HepG2 (cell line): ENCODE measurements around the gene HSPB6. TPM values are rescaled to one million over a fixed set of nuclear protein-coding genes. Genes with fewer than 3 reads are reported as not detected.

Experiments used
- ATAC-seq: fragments of 200-7000 bp; cut with Tn5 transposase; 3 replicates; pipeline ENCODE4 v1.9.1; 2020; ENCODE audit warnings: mild to moderate bottlenecking, moderate library complexity
- BruUV-seq: library from RNA; stranded (reverse); fragments of 400-500 nt; replicated peaks from 2 replicates; lab custom pipeline; 2021; lab: Mats Ljungman, UMichigan
- CTCF ChIA-PET: fragments of 300-600 bp; formaldehyde crosslinking; extraction: SDS; loops from one replicate; lab custom pipeline; 2021; ENCODE audit warnings: low total read pairs, inconsistent platforms, low intra/inter-chr PET ratio; lab: Yijun Ruan, JAX
- POLR2A ChIA-PET: fragments of 350-600 bp; sonication (Branson Sonifier 250); formaldehyde crosslinking; loops from one replicate; lab custom pipeline; 2020; ENCODE audit warnings: antibody characterized with exemption, inconsistent platforms; lab: Yijun Ruan, JAX
- DNase-seq: peaks from one replicate; pipeline ENCODE4 v3.0.0-alpha.2; 2015; ENCODE audit warnings: low spot score
- FAIRE-seq: peaks from 3 replicates; lab custom pipeline; 2011; peaks lifted over from hg19 to GRCh38; lab: Jason Lieb, UNC
- H2AFZ ChIP-seq: one replicate; pipeline ENCODE4 v1.6.1; 2011; ENCODE audit warnings: low read length, inconsistent platforms
- H3K27ac ChIP-seq: fragments of 300-600 bp; 3 replicates; pipeline ENCODE4 v1.8.0; 2011; ENCODE audit warnings: mixed run types, mild to moderate bottlenecking, mixed read lengths, low read length, inconsistent platforms; ENCODE audit not compliant: insufficient read depth; ENCODE audit errors: extremely low read length
- H3K27me3 ChIP-seq, 2 experiments: fragments of 200-600 bp in 1 of 2; 2 replicates in 1 of 2; 3 replicates in 1 of 2; pipeline versions ENCODE4 v1.6.0 to v1.8.0; 2011; ENCODE audit warnings: low read length in 2 of 2, mild to moderate bottlenecking in 2 of 2, moderate library complexity in 2 of 2, inconsistent platforms in 1 of 2; ENCODE audit not compliant: insufficient read depth in 2 of 2, control insufficient read depth in 1 of 2
- H3K36me3 ChIP-seq, 2 experiments: fragments of 200-600 bp in 1 of 2; replicated peaks in 1 of 2; 2 replicates in 1 of 2; 3 replicates in 1 of 2; pipeline versions ENCODE4 v1.5.1 to v1.8.0; 2011; ENCODE audit warnings: low read length in 2 of 2, inconsistent platforms in 1 of 2; ENCODE audit not compliant: insufficient read depth in 2 of 2, control insufficient read depth in 1 of 2
- H3K4me1 ChIP-seq: 2 replicates; pipeline ENCODE4 v1.5.1; 2012; ENCODE audit warnings: low read length, inconsistent platforms; ENCODE audit not compliant: insufficient read depth
- H3K4me2 ChIP-seq: 2 replicates; pipeline ENCODE4 v1.6.0; 2011; ENCODE audit warnings: low read depth, low read length, inconsistent platforms
- H3K4me3 ChIP-seq, 3 experiments: fragments of 200-600 bp in 1 of 3; sonication (generic), shearing (Covaris generic) in 1 of 3; replicated peaks in 1 of 3; 2 replicates each; pipeline ENCODE4 v1.5.1; 2011 to 2016; ENCODE audit warnings: low read length in 3 of 3, inconsistent platforms in 2 of 3, low read depth in 2 of 3, mild to moderate bottlenecking in 2 of 3, control low read depth in 1 of 3, mixed read lengths in 1 of 3; ENCODE audit not compliant: insufficient read depth in 1 of 3
- H3K79me2 ChIP-seq: one replicate; pipeline ENCODE4 v1.6.1; 2011; ENCODE audit warnings: low read length, inconsistent platforms; ENCODE audit not compliant: insufficient read depth
- H3K9ac ChIP-seq: 2 replicates; pipeline ENCODE4 v1.6.0; 2011; ENCODE audit warnings: mild to moderate bottlenecking, low read depth, low read length, inconsistent platforms; ENCODE audit not compliant: insufficient read depth
- H3K9me3 ChIP-seq: 2 replicates; pipeline ENCODE4 v1.5.1; 2012; ENCODE audit warnings: mild to moderate bottlenecking, low read length
- H4K20me1 ChIP-seq: 2 replicates; pipeline ENCODE4 v1.6.0; 2011; ENCODE audit warnings: inconsistent platforms, mild to moderate bottlenecking, low read length, moderate library complexity; ENCODE audit not compliant: insufficient read depth
- AGO2 ChIP-seq: fragments of 200-400 bp; formaldehyde crosslinking; optimal IDR thresholded peaks from 2 replicates; pipeline ENCODE3; 2017; ENCODE audit warnings: mild to moderate bottlenecking, low read depth, low read length, moderate library complexity
- ATF7-NPFF ChIP-seq: sonication (generic); formaldehyde crosslinking; IDR thresholded peaks from 2 replicates; pipeline ENCODE4 v1.8.1; 2023; ENCODE audit warnings: mild to moderate bottlenecking, low read depth, missing genetic modification reagents, moderate library complexity
- DR1 ChIP-seq: sonication (generic); formaldehyde crosslinking; IDR thresholded peaks from 2 replicates; pipeline ENCODE4 v1.8.0; 2021; ENCODE audit warnings: mild to moderate bottlenecking, missing genetic modification reagents, inconsistent platforms
- JARID2 ChIP-seq: sonication (generic); formaldehyde crosslinking; IDR thresholded peaks from 2 replicates; pipeline ENCODE4 v1.8.1; 2023; ENCODE audit warnings: missing genetic modification reagents, inconsistent platforms; ENCODE audit not compliant: insufficient replicate concordance
- JUNB ChIP-seq: sonication (generic); formaldehyde crosslinking; IDR thresholded peaks from 2 replicates; pipeline ENCODE4 v1.8.0; 2022; ENCODE audit warnings: missing genetic modification reagents, mild to moderate bottlenecking, borderline replicate concordance
- RBM39 ChIP-seq: fragments of 200-400 bp; formaldehyde crosslinking; IDR thresholded peaks from one replicate; pipeline ENCODE4 v1.6.1; 2018; ENCODE audit warnings: antibody characterized with exemption, mild to moderate bottlenecking, low read depth, low read length; ENCODE audit not compliant: poor library complexity, severe bottlenecking
- TSC22D2 ChIP-seq: sonication (generic); formaldehyde crosslinking; IDR thresholded peaks from 2 replicates; pipeline ENCODE4 v1.5.1; 2020; ENCODE audit warnings: missing genetic modification reagents, mild to moderate bottlenecking, borderline replicate concordance
- WGBS: methylation state at CpG from one replicate; pipeline ENCODE4 v1.1.6; 2017; ENCODE audit warnings: low lambda C conversion rate; 5-methylcytosine and 5-hydroxymethylcytosine counted together
- in situ Hi-C: cut with HindIII; loops from 2 replicates; pipeline ENCODE4 v1.10.0; 2017; ENCODE audit warnings: low pct_unique_long_range_greater_than_20kb; ENCODE audit not compliant: extremely low pct_ligation_motif_present
- intact Hi-C: fragments of 100-400 bp; cut with micrococcal nuclease; formaldehyde crosslinking; loops from one replicate; pipeline ENCODE4 v1.10.0; 2022; ENCODE audit not compliant: unreplicated experiment
- polyA plus RNA-seq, 8 experiments: library from polyadenylated mRNA; depleted of rRNA in 3 of 8; stranded (reverse) in 7 of 8; unstranded in 1 of 8; fragments of >200 nt; fragmentation: Illumina TruSeq in 4 of 8; extraction: Trizol in 4 of 8; gene quantifications; 2 replicates each; pipeline versions ENCODE4 v1.2.1 to v1.2.3, GENCODE V29; 2011 to 2016; ENCODE audit warnings: low read depth in 4 of 8, missing spikeins in 1 of 8, mixed read lengths in 1 of 8; ENCODE audit not compliant: insufficient read depth in 1 of 8
- total RNA-seq, 5 experiments: library from RNA; depleted of rRNA; stranded (reverse); fragments of >200 nt; fragmentation: Illumina TruSeq; extraction: Trizol; gene quantifications; 2 replicates each; pipeline ENCODE4 v1.2.3, GENCODE V29; 2016; ENCODE audit warnings: low read depth in 1 of 5
- TF ChIP-seq, protein P1 (sequence below): sonication (generic); formaldehyde crosslinking; IDR thresholded peaks from 2 replicates; pipeline ENCODE4 v1.5.0; 2020; ENCODE audit warnings: missing genetic modification reagents
- TF ChIP-seq, protein P2 (sequence below): sonication (generic); formaldehyde crosslinking; IDR thresholded peaks from 2 replicates; pipeline ENCODE4 v1.4.0; 2020; ENCODE audit warnings: mild to moderate bottlenecking, missing genetic modification reagents

Gene HSPB6
- total and polyA plus RNA-seq, 2 of the 13 experiments (the other 11 are each of a cell fraction or from before 2014, with no cell fraction given): 0.18 TPM; not detected in 1

GRCh38 chr19:35789195-35789977 is 32.6 kb upstream of the HSPB6 start:
- Histone ChIP-seq H3K36me3 (no peaks in the 10 kb centered on the region), H3K9ac (no peak overlapping the region), H3K79me2 (no peaks in the 10 kb centered on the region), H3K27ac (no peak overlapping the region), H3K4me1 (peaks cover 44% of the 10 kb centered on the region), H4K20me1 (no peaks in the 10 kb centered on the region), H2AFZ (no peak overlapping the region), H3K4me3 (no peak overlapping the region), H3K27me3 (peaks cover 0 to 4% of the 10 kb centered on the region in 2 experiments; a peak in 3 of 5 replicates), H3K4me2 (no peak overlapping the region), H3K9me3 (no peaks in the 10 kb centered on the region)
- ChIA-PET POLR2A (interaction anchor here (0.9 to 1.5 kb wide), 3 partner anchors 23 to 151 kb away, joined by 3 to 6 read pairs (median 4); partner anchors contain the start of genes LIN37 and PRODH2), CTCF (no interaction called here)
- intact Hi-C loops: no loop called here
- ATAC-seq (peak; percentile 1; the same call in 1 of the 3 replicates), FAIRE-seq (no peak), DNase-seq (no peak)
- 46% methylated on average over 2 of the region's 11 CpGs for WGBS
- TF ChIP-seq AGO2 (peak; percentile 31), ATF7-NPFF (no peak)
- TF ChIP-seq, protein P1, sequence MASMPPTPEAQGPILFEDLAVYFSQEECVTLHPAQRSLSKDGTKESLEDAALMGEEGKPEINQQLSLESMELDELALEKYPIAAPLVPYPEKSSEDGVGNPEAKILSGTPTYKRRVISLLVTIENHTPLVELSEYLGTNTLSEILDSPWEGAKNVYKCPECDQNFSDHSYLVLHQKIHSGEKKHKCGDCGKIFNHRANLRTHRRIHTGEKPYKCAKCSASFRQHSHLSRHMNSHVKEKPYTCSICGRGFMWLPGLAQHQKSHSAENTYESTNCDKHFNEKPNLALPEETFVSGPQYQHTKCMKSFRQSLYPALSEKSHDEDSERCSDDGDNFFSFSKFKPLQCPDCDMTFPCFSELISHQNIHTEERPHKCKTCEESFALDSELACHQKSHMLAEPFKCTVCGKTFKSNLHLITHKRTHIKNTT (CRISPR knock-in tag): no peak
- no TSS peak for BruUV-seq
- in situ Hi-C loops: no loop called here

- Histone ChIP-seq H3K36me3 (no peaks in the 10 kb centered on the region), H3K27ac (no peak overlapping the region), H2AFZ (no peak overlapping the region), H3K9me3 (no peaks in the 10 kb centered on the region), H3K4me3 (no peak overlapping the region), H4K20me1 (no peaks in the 10 kb centered on the region), H3K4me2 (no peak overlapping the region), H3K4me1 (peaks cover 45% of the 10 kb centered on the region), H3K79me2 (no peaks in the 10 kb centered on the region), H3K9ac (no peak overlapping the region), H3K27me3 (peaks cover 0 to 4% of the 10 kb centered on the region in 2 experiments; a peak in 3 of 5 replicates)
- FAIRE-seq: no peak
- 72% methylated on average over 11 of the region's 12 CpGs for WGBS
- no TSS peak for BruUV-seq
- no peak for DNase-seq
- ChIA-PET POLR2A (no interaction called here), CTCF (no interaction called here)
- in situ Hi-C loops (no loop called here), intact Hi-C loops (no loop called here)
- no peak for ATAC-seq
- no peak for TF ChIP-seq RBM39
- TF ChIP-seq DR1: no peak
- TF ChIP-seq, protein P2, sequence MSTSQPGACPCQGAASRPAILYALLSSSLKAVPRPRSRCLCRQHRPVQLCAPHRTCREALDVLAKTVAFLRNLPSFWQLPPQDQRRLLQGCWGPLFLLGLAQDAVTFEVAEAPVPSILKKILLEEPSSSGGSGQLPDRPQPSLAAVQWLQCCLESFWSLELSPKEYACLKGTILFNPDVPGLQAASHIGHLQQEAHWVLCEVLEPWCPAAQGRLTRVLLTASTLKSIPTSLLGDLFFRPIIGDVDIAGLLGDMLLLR (CRISPR knock-in tag): no peak
- no peak for TF ChIP-seq JUNB (CRISPR knock-in tag)
- no peak for TF ChIP-seq TSC22D2 (CRISPR knock-in tag)
- no peak for TF ChIP-seq JARID2 (CRISPR knock-in tag)
These were observed 31.6 kb upstream of the HSPB6 start for GRCh38 chr19:35788205-35788960.
